K562 (cell line): Measurements from ENCODE around the gene TCL1B. TPM values are rescaled to one million over a fixed set of nuclear protein-coding genes. Genes with fewer than 3 reads are reported as not detected.

Source experiments
- ATAC-seq: fragments of 200-7000 bp; cut with Tn5 transposase; 3 replicates; pipeline ENCODE4 v1.9.1; 2020; ENCODE audit warnings: moderate library complexity
- BruUV-seq: library from RNA; stranded (reverse); fragments of 400-500 nt; replicated peaks from 2 replicates; lab custom pipeline; 2021; lab: Mats Ljungman, UMichigan
- CTCF ChIA-PET: fragments of 300-600 bp; formaldehyde crosslinking; extraction: SDS; loops from one replicate; lab custom pipeline; 2021; ENCODE audit warnings: low intra/inter-chr PET ratio; lab: Yijun Ruan, JAX
- POLR2A ChIA-PET: fragments of 300-600, 350-650 bp; sonication (Branson Sonifier 250); formaldehyde crosslinking; extraction: SDS; loops from one replicate; lab custom pipeline; 2021; ENCODE audit warnings: antibody characterized with exemption, inconsistent platforms; lab: Yijun Ruan, JAX
- DNase-seq, 4 experiments: peaks; one replicate each; pipeline versions ENCODE4 v3.0.0 to v3.0.0-alpha.2; 2011 to 2018; ENCODE audit warnings: low spot score in 3 of 4, mixed read lengths in 3 of 4; ENCODE audit errors: extremely low read depth in 1 of 4
- FAIRE-seq: peaks from 2 replicates; lab custom pipeline; 2011; peaks lifted over from hg19 to GRCh38; lab: Jason Lieb, UNC
- H2AFZ ChIP-seq: 2 replicates; pipeline ENCODE4 v1.6.0; 2011; ENCODE audit warnings: low read depth, low read length, control low read depth, inconsistent platforms
- H3K27ac ChIP-seq: fragments of 200-600 bp; 3 replicates; pipeline ENCODE4 v1.8.0; 2011; ENCODE audit warnings: low read depth, mild to moderate bottlenecking, control low read depth, inconsistent platforms, low read length, moderate library complexity, mixed read lengths; ENCODE audit errors: extremely low read depth
- H3K27me3 ChIP-seq, 2 experiments: fragments of 300-600 bp in 1 of 2; 2 replicates in 1 of 2; 3 replicates in 1 of 2; pipeline versions ENCODE4 v1.6.0 to v1.8.0; 2011; ENCODE audit warnings: inconsistent platforms in 2 of 2, low read length in 2 of 2, mild to moderate bottlenecking in 1 of 2, mixed read lengths in 1 of 2, moderate library complexity in 1 of 2; ENCODE audit not compliant: control insufficient read depth in 2 of 2, insufficient read depth in 2 of 2
- H3K36me3 ChIP-seq: fragments of 300-600 bp; 3 replicates; pipeline ENCODE4 v1.8.0; 2011; ENCODE audit warnings: mild to moderate bottlenecking, low read length, inconsistent platforms; ENCODE audit not compliant: control insufficient read depth, insufficient read depth
- H3K4me1 ChIP-seq, 2 experiments: fragments of 200-600 bp in 1 of 2; replicated peaks in 1 of 2; 2 replicates in 1 of 2; 3 replicates in 1 of 2; pipeline versions ENCODE4 v1.5.1 to v1.8.0; 2011; ENCODE audit warnings: inconsistent platforms in 2 of 2, low read length in 2 of 2, mild to moderate bottlenecking in 1 of 2, mixed read lengths in 1 of 2, moderate library complexity in 1 of 2; ENCODE audit not compliant: control insufficient read depth in 2 of 2, insufficient read depth in 2 of 2
- H3K4me2 ChIP-seq: 2 replicates; pipeline ENCODE4 v1.6.1; 2011; ENCODE audit warnings: low read length, control low read depth, inconsistent platforms, mixed read lengths; ENCODE audit not compliant: insufficient read depth
- H3K4me3 ChIP-seq: fragments of 200-600 bp; sonication (generic), shearing (Covaris generic); 2 replicates; pipeline ENCODE4 v1.5.1; 2016; ENCODE audit warnings: control low read depth, inconsistent platforms
- H3K79me2 ChIP-seq: fragments of 200-600 bp; 3 replicates; pipeline ENCODE4 v1.8.0; 2011; ENCODE audit warnings: low read length, inconsistent platforms; ENCODE audit not compliant: control insufficient read depth, insufficient read depth
- H3K9ac ChIP-seq, 2 experiments: 2 replicates each; pipeline versions ENCODE4 v1.6.0 to v1.6.1; 2011; ENCODE audit warnings: low read depth in 2 of 2, low read length in 2 of 2, control low read depth in 1 of 2, inconsistent platforms in 1 of 2, mild to moderate bottlenecking in 1 of 2, mixed read lengths in 1 of 2; ENCODE audit not compliant: insufficient read depth in 1 of 2
- H3K9me1 ChIP-seq: one replicate; pipeline ENCODE4 v1.6.0; 2011; ENCODE audit warnings: inconsistent platforms, mild to moderate bottlenecking, low read length, moderate library complexity; ENCODE audit not compliant: control insufficient read depth, insufficient read depth
- H3K9me3 ChIP-seq: replicated peaks from 2 replicates; pipeline ENCODE4 v1.5.1; 2011; ENCODE audit warnings: low read depth, low read length, inconsistent platforms; ENCODE audit not compliant: control insufficient read depth, insufficient read depth
- H4K20me1 ChIP-seq: replicated peaks from 2 replicates; pipeline ENCODE4 v1.6.1; 2011; ENCODE audit warnings: low read length, inconsistent platforms, mixed read lengths; ENCODE audit not compliant: control insufficient read depth, insufficient read depth
- CTCFL ChIP-seq: IDR thresholded peaks from 2 replicates; pipeline ENCODE4 v1.6.1; 2011; ENCODE audit warnings: borderline replicate concordance, low read depth, mild to moderate bottlenecking, moderate library complexity, low read length; ENCODE audit not compliant: insufficient read depth, poor library complexity, severe bottlenecking
- DPF2 ChIP-seq: fragments of 450-650 bp; IDR thresholded peaks from 2 replicates; pipeline ENCODE4 v1.6.1; 2016
- E4F1 ChIP-seq: fragments of 250-450 bp; sonication (Bioruptor Pico); IDR thresholded peaks from 2 replicates; pipeline ENCODE4 v1.5.0; 2021; ENCODE audit warnings: mild to moderate bottlenecking, borderline replicate concordance
- FOXK2 ChIP-seq, 2 experiments: fragments of 450-650 bp; IDR thresholded peaks in 1 of 2; conservative IDR thresholded peaks in 1 of 2; 2 replicates each; pipeline ENCODE4 v1.6.1; 2016; ENCODE audit warnings: low read depth in 2 of 2, mild to moderate bottlenecking in 1 of 2
- KAT7 ChIP-seq: sonication (generic); formaldehyde crosslinking; IDR thresholded peaks from 2 replicates; pipeline ENCODE4 v1.8.0; 2022; ENCODE audit warnings: missing genetic modification reagents, mild to moderate bottlenecking, borderline replicate concordance
- KDM2B ChIP-seq: fragments of 250-450 bp; sonication (Bioruptor Pico); IDR thresholded peaks from 2 replicates; pipeline ENCODE4 v1.8.0; 2021; ENCODE audit warnings: mild to moderate bottlenecking, moderate library complexity
- LEF1 ChIP-seq: fragments of 450-650 bp; IDR thresholded peaks from 2 replicates; pipeline ENCODE4 v1.6.1; 2016; ENCODE audit warnings: mild to moderate bottlenecking
- PKNOX1 ChIP-seq: fragments of 450-650 bp; IDR thresholded peaks from 2 replicates; pipeline ENCODE4 v1.6.1; 2016
- SIN3A ChIP-seq, 2 experiments: fragments of 150-350 bp in 1 of 2; IDR thresholded peaks; 2 replicates each; pipeline ENCODE4 v1.6.1; 2011 to 2016; ENCODE audit warnings: borderline replicate concordance in 2 of 2, low read depth in 2 of 2, low read length in 2 of 2, mild to moderate bottlenecking in 2 of 2, moderate library complexity in 2 of 2; ENCODE audit not compliant: control insufficient read depth in 1 of 2
- SRF ChIP-seq, 2 experiments: fragments of 250-450, 450-650 bp in 1 of 2; sonication (Bioruptor Pico) in 1 of 2; sonication (generic) in 1 of 2; formaldehyde crosslinking; IDR thresholded peaks; 2 replicates each; pipeline versions ENCODE4 v1.5.0 to v1.5.1; 2020 to 2022; ENCODE audit warnings: mild to moderate bottlenecking in 1 of 2, missing genetic modification reagents in 1 of 2
- TCFL5 ChIP-seq: fragments of 250-450 bp; sonication (Bioruptor Pico); conservative IDR thresholded peaks from 2 replicates; pipeline ENCODE4 v1.6.1; 2021; ENCODE audit warnings: mild to moderate bottlenecking, moderate library complexity, matching md5 sums
- ZBTB5 ChIP-seq: fragments of 450-650 bp; IDR thresholded peaks from 2 replicates; pipeline ENCODE4 v1.6.1; 2017; ENCODE audit warnings: antibody characterized with exemption
- ZNF589 ChIP-seq: fragments of 200-800 bp; sonication (Bioruptor generic); IDR thresholded peaks from 2 replicates; pipeline ENCODE4 v1.6.1; 2016; ENCODE audit warnings: low read depth, missing genetic modification characterization, missing compliant biosample characterization
- ZNF79 ChIP-seq: fragments of 250-450 bp; sonication (Bioruptor Pico); IDR thresholded peaks from 2 replicates; pipeline ENCODE4 v1.4.0; 2020; ENCODE audit warnings: low read depth, mild to moderate bottlenecking, moderate library complexity
- WGBS: fragments of 100-300 bp; shearing (Covaris generic); methylation state at CpG from one replicate; pipeline ENCODE4 v1.1.6; 2016; ENCODE audit warnings: low coverage, mixed read lengths; ENCODE audit not compliant: insufficient coverage; ENCODE audit errors: missing lambda C conversion rate; 5-methylcytosine and 5-hydroxymethylcytosine counted together
- in situ Hi-C: fragments of 300-500 bp; cut with MboI; formaldehyde crosslinking; loops from 4 replicates; pipeline ENCODE4 v1.15.0; 2018; ENCODE audit warnings: inconsistent platforms, mixed read lengths
- intact Hi-C: fragments of 100-400 bp; cut with micrococcal nuclease; formaldehyde crosslinking; loops from 2 replicates; pipeline ENCODE4 v1.14.2; 2022
- polyA plus RNA-seq, 8 experiments: library from polyadenylated mRNA; depleted of rRNA in 4 of 8; stranded (reverse) in 5 of 8; unstranded in 3 of 8; fragments of >200 nt; fragmentation: Nextera tagmentation in 2 of 8; fragmentation: Illumina TruSeq in 1 of 8; extraction: Ambion mirVana in 2 of 8; extraction: Trizol in 1 of 8; gene quantifications; 2 replicates each; pipeline versions ENCODE4 v1.2.1 to v1.2.3, GENCODE V29; 2011 to 2014; ENCODE audit warnings: inconsistent platforms in 1 of 8, missing spikeins in 1 of 8
- total RNA-seq, 7 experiments: library from RNA; depleted of rRNA in 6 of 7; stranded (reverse); fragments of >200 nt in 6 of 7; fragmentation: Illumina TruSeq in 2 of 7; extraction: Trizol in 2 of 7; gene quantifications; 2 replicates each; pipeline versions ENCODE4 v1.2.1 to v1.2.3, GENCODE V29; 2011 to 2021; ENCODE audit warnings: low replicate concordance in 1 of 7

TCL1B gene
- total and polyA plus RNA-seq, 9 of the 15 experiments (the other 6 are each of a cell fraction or from before 2014, with no cell fraction given) = not detected

GRCh38 chr14:95664546-95664945 is 21.7 kb upstream of the TCL1B start:
- intact Hi-C loops = no loop called here

More at GRCh38 chr14:95664546-95664945, 21.7 kb upstream of the TCL1B start:
- H3K9me3 ChIP-seq = no peaks in the 10 kb centered on the region
- H4K20me1 ChIP-seq = no peaks in the 10 kb centered on the region; the same call in 1 of the 2 replicates
- H3K9ac ChIP-seq = no peak overlapping the region
- H3K4me3 ChIP-seq = no peak overlapping the region
- peaks cover 0 to 18% of the 10 kb centered on the region in 2 experiments; a peak in 2 of 5 replicates for H3K27me3 ChIP-seq
- DNase-seq (no peak), FAIRE-seq (no peak), ATAC-seq (no peak)
- WGBS = 0% methylated on average over 8 of the region's 8 CpGs
- H3K36me3 ChIP-seq = no peaks in the 10 kb centered on the region
- ChIA-PET POLR2A (interaction anchor here (0.6 kb wide), 1 partner anchor 479 kb away, joined by 3 read pairs; no protein-coding TSS in a partner anchor), CTCF (no interaction called here)
- BruUV-seq = no TSS peak
- no peak overlapping the region for H3K4me2 ChIP-seq
- no peaks in the 10 kb centered on the region for H3K79me2 ChIP-seq
- peaks cover 0 to 3% of the 10 kb centered on the region in 2 experiments; a peak in 2 of 5 replicates for H3K4me1 ChIP-seq
- TF ChIP-seq E4F1 = no peak
- TF ChIP-seq ZNF79 (CRISPR knock-in tag) = no peak
- no peak for TF ChIP-seq ZBTB5
- TF ChIP-seq KAT7 (CRISPR knock-in tag) = no peak
- TF ChIP-seq ZNF589 = no peak
- no peak for TF ChIP-seq LEF1
- no peak for TF ChIP-seq FOXK2 (conservative IDR thresholded peaks at IDR 0.05 in 1 of 2, IDR thresholded peaks at IDR 0.05 in 1 of 2; ENCODE audit: low read depth in 2 of 2)
- TF ChIP-seq SIN3A (IDR thresholded peaks at IDR 0.05; ENCODE audit: borderline replicate concordance in 2 of 2, control insufficient read depth in 1 of 2, low read depth in 2 of 2, low read length in 2 of 2) = no peak
- no peak for TF ChIP-seq DPF2
- TF ChIP-seq KDM2B (CRISPR knock-in tag) = no peak
- no peak for TF ChIP-seq CTCFL
- no peak for TF ChIP-seq TCFL5 (CRISPR knock-in tag)
- TF ChIP-seq PKNOX1 = no peak
- no peak for TF ChIP-seq SRF (CRISPR knock-in tag; IDR thresholded peaks at IDR 0.05)
- no peak overlapping the region for H3K27ac ChIP-seq
- in situ Hi-C loops = no loop called here
- no peaks in the 10 kb centered on the region for H3K9me1 ChIP-seq
- no peak overlapping the region for H2AFZ ChIP-seq
